ENCODE results near the gene ERN1. TPM values are rescaled to one million over a fixed set of nuclear protein-coding genes. Genes with fewer than 3 reads are reported as not detected.
"Not testable (repeated sequence)": the region's sequence is repeated elsewhere in the genome, so short reads cannot be mapped to it uniquely, and the experiment has no call there.

ERN1 gene
- 6.9 and 7.3 TPM in 2 replicates for total RNA-seq (2014; rRNA removed; shearing (Covaris generic))

DNA sequence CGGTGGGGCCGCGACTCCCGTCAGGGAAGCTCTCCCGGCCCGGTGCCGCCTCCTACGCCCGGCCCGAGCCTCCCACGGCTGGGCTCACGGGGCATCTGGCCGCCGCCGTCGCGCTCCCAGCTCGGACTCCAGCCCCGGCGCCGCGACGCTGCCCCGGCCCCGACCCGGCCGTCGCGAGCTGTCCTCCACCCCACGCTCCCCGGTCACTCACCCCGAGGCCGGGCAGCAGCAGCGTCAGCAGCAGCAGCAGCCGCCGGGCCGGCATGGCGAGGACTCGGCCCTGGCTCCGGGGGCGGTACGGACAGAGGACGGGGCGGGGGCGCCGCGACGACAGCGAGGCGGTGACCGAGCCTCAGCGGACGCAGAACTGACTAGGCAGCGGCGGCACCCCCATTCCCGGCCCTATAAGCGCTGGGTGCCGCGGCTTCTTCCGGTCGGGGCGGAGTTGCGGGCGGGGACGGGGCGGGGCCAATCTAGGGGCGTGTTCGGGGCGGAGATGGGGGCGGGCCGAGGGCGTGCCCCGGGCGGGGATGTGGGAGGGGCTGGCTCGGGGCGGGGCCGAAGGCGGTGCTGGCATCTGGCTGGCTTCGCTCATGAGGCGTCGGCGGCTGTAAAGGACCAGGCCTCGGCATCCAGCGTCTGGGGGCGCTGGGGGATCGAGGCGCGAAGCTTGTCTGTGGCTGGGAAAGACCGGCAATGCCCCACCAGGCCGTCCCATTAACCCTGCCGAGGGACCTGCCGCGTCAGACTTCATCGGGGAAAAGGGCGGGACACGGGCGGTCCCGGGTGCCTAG lies at the start of gene ERN1:
Gene ERN1, minus strand, starts transcription at position 380 of the 794 bp plus-strand sequence. Its CDS starts 115 bp downstream, at position 265.
- DNase-seq (ENCODE audit: low spot score), result peak; percentile 93

- DNase-seq (ENCODE audit: low spot score), result not testable (repeated sequence)
Measured at GRCh38 chr17:64179024-64179423, 49.1 kb upstream of the ERN1 start.

- DNase-seq (ENCODE audit: low spot score), result no peak
Measured at GRCh38 chr17:64178011-64178825, 48.3 kb upstream of the ERN1 start.

DNA sequence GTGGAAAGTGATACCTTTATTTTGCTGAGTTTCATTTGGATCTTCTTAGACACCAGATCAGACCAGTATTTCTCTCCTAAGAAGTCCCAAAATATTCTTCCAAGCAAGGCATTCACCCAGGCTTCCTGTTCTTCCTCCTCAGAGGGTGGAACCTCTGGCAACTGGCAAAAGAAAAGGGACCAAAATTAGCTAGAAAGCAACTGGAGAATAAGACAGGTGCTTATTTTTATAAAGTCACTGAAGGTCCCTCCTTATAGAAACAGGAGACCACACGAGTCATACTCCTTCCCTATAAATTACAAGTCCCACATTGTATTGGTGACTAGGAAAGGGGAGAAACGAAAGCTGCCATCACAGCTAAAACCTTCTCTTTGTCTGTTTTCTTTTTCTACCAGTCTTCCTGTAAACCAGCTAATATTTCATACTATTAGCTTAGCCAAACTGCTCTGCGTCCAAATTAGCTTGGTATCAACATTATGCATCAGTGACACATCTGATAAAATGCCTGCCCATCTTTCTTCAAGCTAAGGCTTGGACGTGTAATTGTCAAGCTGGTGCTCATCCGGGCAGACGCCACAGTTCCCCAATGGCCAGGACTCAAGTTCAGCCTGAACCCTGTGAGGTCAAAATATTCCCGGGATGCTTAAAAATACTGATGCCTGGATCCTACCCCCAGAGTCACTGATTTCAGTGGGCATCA lies 47.5 kb upstream of the ERN1 start:
- no peak for DNase-seq (ENCODE audit: low spot score)

DNA sequence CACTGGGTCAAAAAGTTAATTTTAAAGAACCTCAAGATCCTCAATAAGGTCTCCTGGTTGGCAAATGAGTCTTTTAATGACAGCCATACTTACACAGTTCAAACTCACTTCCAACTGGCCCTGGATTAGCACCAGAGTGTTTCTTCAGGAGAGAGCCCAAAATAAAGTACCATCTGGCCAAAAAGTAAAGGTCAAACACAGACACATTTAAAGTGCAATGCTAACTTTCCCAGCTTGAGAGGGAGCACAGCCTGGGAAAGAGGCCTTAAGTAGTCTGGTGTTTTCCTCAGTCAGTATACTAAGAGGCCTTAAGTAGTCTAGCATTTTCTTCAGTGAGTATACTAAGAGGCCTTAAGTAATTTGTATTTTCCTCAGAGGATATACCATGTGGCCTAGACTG lies 46.6 kb upstream of the ERN1 start:
- no peak for DNase-seq (ENCODE audit: low spot score)

DNA sequence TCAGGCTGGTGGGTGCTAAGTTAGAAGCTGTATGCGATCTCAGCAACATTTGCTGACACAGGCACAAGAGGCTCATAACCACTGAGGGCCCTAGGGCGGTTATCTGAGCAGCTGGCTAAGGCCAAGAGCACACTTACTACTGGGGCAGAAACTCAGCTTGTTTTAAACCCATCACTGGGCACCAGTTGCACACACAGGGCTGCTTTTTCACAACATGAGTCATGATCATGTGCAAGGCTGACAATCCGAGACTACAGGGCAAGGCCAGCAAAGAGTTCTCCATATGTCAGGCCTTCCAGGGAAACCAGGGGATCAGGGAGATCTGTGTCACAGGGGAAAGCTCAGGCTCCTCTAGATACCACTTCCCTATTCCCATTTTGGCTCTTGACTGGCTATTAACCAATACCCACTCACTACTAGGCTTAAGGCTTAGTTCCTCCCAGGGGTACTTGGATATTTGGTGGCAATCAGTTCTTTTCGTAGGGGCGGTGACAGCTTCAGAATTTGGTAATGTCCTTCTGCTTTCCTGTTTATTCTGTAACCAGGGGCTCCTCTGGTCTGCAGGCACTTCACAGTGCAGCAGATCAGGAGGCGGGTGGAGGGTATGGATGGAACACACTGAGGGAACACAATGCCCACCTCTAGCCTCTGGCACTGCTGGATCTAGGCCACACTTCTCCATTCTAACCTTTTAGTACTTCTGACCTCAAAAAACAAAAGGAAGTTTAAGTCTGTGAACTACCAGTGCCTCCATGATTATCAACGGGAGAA lies 44.9 kb upstream of the ERN1 start:
- no peak for DNase-seq (ENCODE audit: low spot score)

DNA sequence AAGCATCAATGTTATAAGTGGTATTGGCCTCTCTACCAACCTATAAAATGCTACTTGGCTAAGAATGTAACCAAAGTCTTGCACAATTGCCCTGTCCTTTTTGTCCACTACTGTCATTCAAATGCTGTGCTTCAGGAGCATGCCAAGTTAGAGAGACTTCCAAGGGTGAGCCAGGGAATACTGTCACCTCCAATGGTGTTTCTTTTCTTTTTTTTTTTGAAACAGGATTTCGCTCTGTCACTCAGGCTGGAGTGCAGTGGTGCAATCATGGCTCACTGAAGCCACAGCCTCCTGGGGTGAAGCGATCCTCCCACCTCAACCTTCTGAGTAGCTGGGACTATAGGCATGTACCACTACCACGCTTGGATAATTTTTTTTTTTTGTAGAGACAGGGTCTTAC lies 43.7 kb upstream of the ERN1 start:
- DNase-seq (ENCODE audit: low spot score), result no peak

- no peak for DNase-seq (ENCODE audit: low spot score)
Measured at GRCh38 chr17:64172510-64172909, 42.6 kb upstream of the ERN1 start.

- no peak for DNase-seq (ENCODE audit: low spot score)
Measured at GRCh38 chr17:64171041-64171440, 41.1 kb upstream of the ERN1 start.

GRCh38 chr17:64170286-64170685 lies 40.3 kb upstream of the ERN1 start:
- no peak for DNase-seq (ENCODE audit: low spot score)

- not testable (repeated sequence) for DNase-seq (ENCODE audit: low spot score)
Measured at GRCh38 chr17:64167666-64168065, 37.7 kb upstream of the ERN1 start.

DNA sequence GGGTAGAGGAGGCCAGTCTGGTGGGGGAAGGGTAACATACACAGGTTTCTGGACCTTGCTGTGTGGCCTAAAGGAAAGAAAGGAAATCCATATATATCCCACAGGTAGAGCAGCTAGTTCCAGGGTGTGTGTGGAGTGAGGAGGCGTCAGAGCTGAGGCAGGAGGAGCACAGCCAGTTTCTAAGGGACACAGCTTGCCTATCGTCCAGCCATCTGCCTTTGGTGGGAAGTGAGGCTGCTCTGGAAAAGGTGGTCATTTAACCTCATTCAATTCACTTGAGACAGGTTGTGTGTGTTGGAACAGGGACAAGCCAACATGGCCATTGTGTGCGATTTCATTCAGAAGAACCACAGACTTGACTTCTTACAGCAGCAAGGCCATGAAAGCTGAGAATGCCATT lies 36.9 kb upstream of the ERN1 start:
- DNase-seq (ENCODE audit: low spot score), result no peak

GRCh38 chr17:64165347-64165746 lies 35.4 kb upstream of the ERN1 start:
- DNase-seq (ENCODE audit: low spot score), result no peak

GRCh38 chr17:64164596-64165285 lies 34.8 kb upstream of the ERN1 start:
- no peak for DNase-seq (ENCODE audit: low spot score)

DNA sequence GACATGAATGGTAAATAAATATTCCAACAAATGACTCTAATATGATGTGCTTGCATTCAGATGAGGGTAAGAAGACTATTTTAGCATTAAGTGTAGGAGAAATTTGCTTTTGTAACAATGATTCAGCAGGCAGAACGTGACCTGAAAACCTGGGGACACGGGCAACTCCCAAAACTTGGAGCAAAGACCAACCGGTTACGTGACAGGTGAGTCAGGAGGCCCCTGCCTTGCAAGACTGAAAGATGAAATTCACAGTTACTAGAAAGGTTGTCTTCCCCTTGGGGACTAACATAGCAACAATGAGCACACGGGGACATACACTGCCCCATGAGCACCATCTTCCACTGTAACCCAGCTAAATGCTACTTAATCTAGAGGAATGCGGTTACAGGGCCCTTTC lies 33.5 kb upstream of the ERN1 start:
- DNase-seq (ENCODE audit: low spot score), result no peak

GRCh38 chr17:64162554-64162953 lies 32.6 kb upstream of the ERN1 start:
- no peak for DNase-seq (ENCODE audit: low spot score)

DNA sequence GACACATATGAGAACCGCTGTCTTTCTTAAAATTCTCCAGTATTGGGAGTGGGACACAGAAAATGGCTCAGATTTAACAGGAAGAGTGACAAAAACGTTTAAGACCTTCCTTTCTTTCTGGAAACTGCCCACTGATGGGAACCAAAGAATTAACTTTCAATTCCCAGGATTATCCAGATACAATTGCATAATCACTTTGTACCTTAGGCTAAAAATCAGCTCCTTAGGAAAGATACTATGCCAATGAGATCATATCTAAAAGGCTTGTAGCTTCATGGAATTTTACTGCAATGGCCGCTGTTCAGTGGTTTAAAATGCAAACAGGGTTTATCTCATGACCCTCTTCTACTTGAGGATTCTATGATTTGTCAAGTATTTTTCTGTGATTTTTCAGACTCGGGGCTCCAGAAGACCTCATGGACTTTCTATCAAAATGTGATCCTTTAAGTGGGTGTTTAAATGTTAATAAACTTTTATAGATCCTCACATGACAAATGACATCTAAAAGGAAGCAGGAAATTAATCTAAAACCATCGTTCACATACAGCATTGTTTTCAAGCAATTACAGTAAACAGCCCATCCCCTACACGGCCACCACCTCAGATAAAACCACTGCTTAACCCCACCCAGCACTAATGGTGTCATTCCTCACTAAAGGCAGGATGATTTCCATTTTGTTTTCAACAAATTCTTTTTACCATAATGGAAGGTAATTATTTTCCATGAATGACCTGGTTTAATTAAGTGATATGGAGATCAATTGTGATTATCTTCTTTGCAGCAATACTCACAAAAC lies 31.6 kb upstream of the ERN1 start:
- no peak for DNase-seq (ENCODE audit: low spot score)

GRCh38 chr17:64160378-64160777 lies 30.4 kb upstream of the ERN1 start:
- no peak for DNase-seq (ENCODE audit: low spot score)

GRCh38 chr17:64158831-64159590 lies 29.1 kb upstream of the ERN1 start:
- DNase-seq (ENCODE audit: low spot score), result no peak
